ENCODE data around the gene TXNDC2. TPM values are rescaled to one million over a fixed set of nuclear protein-coding genes. Genes with fewer than 3 reads are reported as not detected.

Gene TXNDC2
- total RNA-seq, 4 donors from 2014 or later, result 0.26 to 1.0 (median 0.58) TPM

DNA sequence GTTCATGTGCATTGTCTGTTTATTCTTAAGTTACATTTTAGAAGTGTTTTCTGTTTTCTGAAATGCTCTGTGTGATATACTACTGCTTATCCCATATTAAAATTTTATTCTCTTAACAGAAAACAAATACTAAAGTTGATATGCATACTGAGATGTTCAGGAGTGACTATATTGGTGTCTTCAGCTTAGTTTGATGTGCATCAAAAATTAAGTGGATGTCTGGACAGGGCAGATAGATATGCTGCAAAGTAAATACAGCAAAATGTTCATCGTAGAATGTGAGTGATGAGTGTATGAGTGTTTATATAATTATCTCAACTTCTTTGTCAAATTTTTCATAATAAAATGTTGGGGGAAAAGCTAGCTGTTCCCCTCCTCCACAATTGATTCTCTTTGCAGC is 41.2 kb downstream of the TXNDC2 start:
- Histone ChIP-seq H3K9me3 (no peaks in the 10 kb centered on the region), H3K27me3 (no peaks in the 10 kb centered on the region), H3K4me1 (peaks cover 77 to 100% (median 85%) of the 10 kb centered on the region in 4 donors), H3K36me3 (peaks cover 0 to under 1% (median 0%) of the 10 kb centered on the region in 4 donors), H3K4me3 (no peak overlapping the region), H3K27ac (replicated peaks in 1 of 4) (peak overlapping the region in 2 of 4 donors; percentile 39 to 44)
- intact Hi-C loops (cut with DNase I), result no loop called here
- no peak for TF ChIP-seq EP300 (IDR thresholded peaks at IDR 0.05)
- no peak for TF ChIP-seq POLR2A (IDR thresholded peaks at IDR 0.05; ENCODE audit: low read depth)
- TF ChIP-seq POLR2AphosphoS5 (IDR thresholded peaks at IDR 0.05), result no peak
- TF ChIP-seq, protein P1, sequence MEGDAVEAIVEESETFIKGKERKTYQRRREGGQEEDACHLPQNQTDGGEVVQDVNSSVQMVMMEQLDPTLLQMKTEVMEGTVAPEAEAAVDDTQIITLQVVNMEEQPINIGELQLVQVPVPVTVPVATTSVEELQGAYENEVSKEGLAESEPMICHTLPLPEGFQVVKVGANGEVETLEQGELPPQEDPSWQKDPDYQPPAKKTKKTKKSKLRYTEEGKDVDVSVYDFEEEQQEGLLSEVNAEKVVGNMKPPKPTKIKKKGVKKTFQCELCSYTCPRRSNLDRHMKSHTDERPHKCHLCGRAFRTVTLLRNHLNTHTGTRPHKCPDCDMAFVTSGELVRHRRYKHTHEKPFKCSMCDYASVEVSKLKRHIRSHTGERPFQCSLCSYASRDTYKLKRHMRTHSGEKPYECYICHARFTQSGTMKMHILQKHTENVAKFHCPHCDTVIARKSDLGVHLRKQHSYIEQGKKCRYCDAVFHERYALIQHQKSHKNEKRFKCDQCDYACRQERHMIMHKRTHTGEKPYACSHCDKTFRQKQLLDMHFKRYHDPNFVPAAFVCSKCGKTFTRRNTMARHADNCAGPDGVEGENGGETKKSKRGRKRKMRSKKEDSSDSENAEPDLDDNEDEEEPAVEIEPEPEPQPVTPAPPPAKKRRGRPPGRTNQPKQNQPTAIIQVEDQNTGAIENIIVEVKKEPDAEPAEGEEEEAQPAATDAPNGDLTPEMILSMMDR (IDR thresholded peaks at IDR 0.05), result no peak
- DNase-seq (ENCODE audit: extremely low spot score), result no peak
- 22% methylated on average over 1 of the region's 1 CpG for WGBS

DNA sequence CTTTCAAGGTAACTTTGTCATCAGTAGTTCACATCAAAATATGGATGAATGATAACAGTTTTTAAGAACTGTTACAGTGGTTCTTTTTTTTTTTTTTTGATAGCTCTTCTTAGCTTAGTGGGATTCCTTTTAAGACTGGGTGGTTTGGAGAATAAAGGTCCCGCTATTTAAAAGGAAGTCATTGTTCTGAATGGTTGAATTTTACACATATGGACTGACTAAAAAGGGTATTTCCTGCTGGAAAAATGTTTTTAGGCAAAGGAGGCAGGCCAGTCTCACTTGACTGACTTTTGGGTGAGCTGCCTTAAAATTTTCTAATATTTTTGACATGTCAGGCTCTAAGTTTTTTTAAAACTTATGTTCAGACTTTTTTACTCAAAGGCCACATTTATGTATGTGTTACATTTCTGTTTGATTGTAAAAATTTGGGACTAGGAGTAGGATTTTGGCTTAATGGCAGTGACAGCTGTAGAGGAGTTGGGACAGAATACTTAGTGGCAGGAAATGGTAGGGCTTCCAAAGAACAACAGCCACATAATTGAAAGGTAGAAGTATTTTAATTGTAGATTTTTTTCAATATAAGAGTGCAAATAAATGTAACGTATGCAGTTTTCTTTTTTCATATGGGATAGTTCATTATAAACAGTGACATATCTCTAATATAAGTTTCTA is 41.8 kb downstream of the TXNDC2 start:
- Histone ChIP-seq H3K27ac (replicated peaks in 1 of 4) (no peak overlapping the region), H3K4me1 (peaks cover 76 to 100% (median 85%) of the 10 kb centered on the region in 4 donors), H3K9me3 (no peaks in the 10 kb centered on the region), H3K4me3 (no peak overlapping the region), H3K36me3 (peaks cover 0 to 6% (median 1%) of the 10 kb centered on the region in 4 donors), H3K27me3 (no peaks in the 10 kb centered on the region)
- DNase-seq (ENCODE audit: extremely low spot score), result no peak
- TF ChIP-seq, protein P1 (IDR thresholded peaks at IDR 0.05), result peak in 1 of 3 experiments; percentile 7
- TF ChIP-seq EP300 (IDR thresholded peaks at IDR 0.05), result no peak
- no peak for TF ChIP-seq POLR2A (IDR thresholded peaks at IDR 0.05; ENCODE audit: low read depth)
- TF ChIP-seq POLR2AphosphoS5 (IDR thresholded peaks at IDR 0.05), result no peak
- intact Hi-C loops (cut with DNase I), result no loop called here
- WGBS, result 63% methylated on average over 2 of the region's 2 CpGs

DNA sequence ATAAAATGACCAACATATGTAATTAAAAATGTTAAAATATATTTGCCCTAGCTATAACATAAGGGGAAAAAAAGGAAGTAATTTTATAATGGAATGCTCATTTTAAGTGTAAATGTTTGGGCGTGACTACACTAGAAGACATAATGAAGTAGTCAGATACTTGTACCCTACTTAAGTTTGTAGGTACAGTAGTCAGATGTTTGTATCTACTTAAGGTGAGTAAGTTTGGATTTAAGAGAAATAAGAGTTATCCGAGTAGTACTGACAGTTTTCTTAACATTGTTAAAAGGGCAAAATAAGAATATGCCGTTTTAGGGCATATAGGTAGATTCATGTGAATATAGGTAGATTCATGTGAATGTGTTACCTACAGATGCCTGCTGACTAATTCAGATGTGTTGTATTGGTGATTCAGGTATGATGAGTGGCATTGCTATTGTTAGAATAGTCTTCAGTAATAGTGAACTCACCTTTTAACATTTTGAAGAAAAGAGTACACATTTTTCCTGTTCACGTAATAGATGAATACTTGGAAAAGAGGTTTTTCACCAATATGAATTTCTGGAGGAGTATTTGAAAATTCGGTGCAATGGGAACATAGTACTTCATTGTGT is 43.0 kb downstream of the TXNDC2 start:
- peaks cover 71 to 99% (median 82%) of the 10 kb centered on the region in 4 donors for H3K4me1 ChIP-seq
- H3K27ac ChIP-seq (replicated peaks in 1 of 4), result no peak overlapping the region

DNA sequence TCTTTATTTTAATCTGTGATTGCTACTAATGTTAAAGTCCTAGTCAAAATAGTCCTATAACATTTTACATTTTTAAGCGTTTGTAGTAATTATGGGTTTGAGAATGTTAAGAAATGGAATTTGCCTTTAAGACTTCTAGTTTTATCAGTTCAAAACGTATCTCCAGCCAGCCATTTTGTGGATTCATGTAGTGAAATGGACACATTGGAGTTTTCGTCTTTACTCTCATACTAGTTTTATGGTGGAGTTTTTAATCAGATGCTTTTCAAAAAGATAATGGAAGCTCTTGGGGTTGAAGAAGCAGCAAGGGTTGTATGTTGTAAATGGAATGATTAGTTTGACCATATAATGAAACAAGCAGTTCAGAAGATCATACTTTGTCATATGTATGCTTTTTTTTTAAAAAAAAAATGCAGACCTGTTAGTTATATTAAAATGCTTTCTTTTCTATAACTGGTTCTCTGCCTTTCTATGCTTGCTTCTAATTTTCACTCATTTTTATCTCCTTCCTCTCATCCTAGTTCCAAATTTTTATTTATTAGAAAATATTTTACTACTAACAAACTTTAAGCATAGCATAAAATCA is 44.6 kb downstream of the TXNDC2 start:
- H3K9me3 ChIP-seq, result no peaks in the 10 kb centered on the region
- H3K27me3 ChIP-seq, result no peaks in the 10 kb centered on the region
- H3K36me3 ChIP-seq, result peaks cover 3 to 23% (median 11%) of the 10 kb centered on the region in 4 donors
- TF ChIP-seq, protein P1 (IDR thresholded peaks at IDR 0.05), result no peak
- TF ChIP-seq POLR2A (IDR thresholded peaks at IDR 0.05; ENCODE audit: low read depth) (no peak), POLR2AphosphoS5 (IDR thresholded peaks at IDR 0.05) (no peak), EP300 (IDR thresholded peaks at IDR 0.05) (no peak)
- 85% methylated on average over 3 of the region's 3 CpGs for WGBS
- no peak overlapping the region for H3K27ac ChIP-seq (replicated peaks in 1 of 4)
- DNase-seq (ENCODE audit: extremely low spot score), result no peak
- H3K4me3 ChIP-seq, result no peak overlapping the region
- intact Hi-C loops (cut with DNase I), result no loop called here
- H3K4me1 ChIP-seq, result peaks cover 58 to 90% (median 73%) of the 10 kb centered on the region in 4 donors

More for the DNA sequence above, 43.0 kb downstream of the TXNDC2 start:
- no peak for DNase-seq (ENCODE audit: extremely low spot score)
- no peaks in the 10 kb centered on the region for H3K9me3 ChIP-seq
- peaks cover 3 to 18% (median 9%) of the 10 kb centered on the region in 4 donors for H3K36me3 ChIP-seq
- whole genome bisulfite sequencing, result 85% methylated on average over 5 of the region's 5 CpGs
- no peak overlapping the region for H3K4me3 ChIP-seq
- no peaks in the 10 kb centered on the region for H3K27me3 ChIP-seq
- intact Hi-C loops (cut with DNase I), result no loop called here
- no peak for TF ChIP-seq POLR2AphosphoS5 (IDR thresholded peaks at IDR 0.05)
- TF ChIP-seq, protein P1 (IDR thresholded peaks at IDR 0.05), result no peak
- TF ChIP-seq POLR2A (IDR thresholded peaks at IDR 0.05; ENCODE audit: low read depth), result no peak
- no peak for TF ChIP-seq EP300 (IDR thresholded peaks at IDR 0.05)

All from esophagus muscularis mucosa (tissue), 4 donors.